SU-DHL-6 (cell line): Measurements from ENCODE around the gene TSTD1.

Source experiments
- H2AFZ ChIP-seq: fragments of 200-600 bp; sonication (generic); 2 replicates; pipeline ENCODE4 v1.6.1; 2014; ENCODE audit warnings: low read depth, mild to moderate bottlenecking, moderate library complexity, mixed read lengths, antibody characterized with exemption, low read length; ENCODE audit not compliant: severe bottlenecking
- H3F3A ChIP-seq: fragments of 200-600 bp; shearing (Covaris generic); 2 replicates; pipeline ENCODE4 v1.6.0; 2016; ENCODE audit warnings: antibody characterized with exemption, mild to moderate bottlenecking; ENCODE audit not compliant: insufficient read depth
- H3K27ac ChIP-seq: fragments of 200-600 bp; sonication (generic); 2 replicates; pipeline ENCODE4 v1.5.1; 2016; ENCODE audit warnings: low read depth, mild to moderate bottlenecking, low read length, moderate library complexity, mixed read lengths
- H3K27me3 ChIP-seq: fragments of 200-600 bp; sonication (generic), shearing (Covaris generic); 2 replicates; pipeline ENCODE4 v1.6.0; 2014; ENCODE audit warnings: mild to moderate bottlenecking, low read length
- H3K36me3 ChIP-seq: fragments of 200-600 bp; sonication (generic); 2 replicates; pipeline ENCODE4 v1.6.1; 2014; ENCODE audit warnings: mild to moderate bottlenecking, low read length, mixed read lengths
- H3K4me2 ChIP-seq: fragments of 300-600, 200-600 bp; shearing (Covaris generic), sonication (generic); 2 replicates; pipeline ENCODE4 v1.6.0; 2014; ENCODE audit warnings: low read length, low read depth, mild to moderate bottlenecking; ENCODE audit not compliant: poor library complexity, severe bottlenecking
- H3K4me3 ChIP-seq: fragments of 200-600 bp; sonication (generic); 2 replicates; pipeline ENCODE4 v1.5.1; 2014; ENCODE audit warnings: antibody characterized with exemption, low read length, mild to moderate bottlenecking, mixed read lengths; ENCODE audit not compliant: insufficient read depth, poor library complexity, severe bottlenecking
- H3K79me2 ChIP-seq: fragments of 200-600 bp; sonication (generic); 2 replicates; pipeline ENCODE4 v1.6.1; 2014; ENCODE audit warnings: mild to moderate bottlenecking, low read length, moderate library complexity; ENCODE audit not compliant: insufficient read depth
- H3K9ac ChIP-seq: fragments of 200-600 bp; sonication (generic); 2 replicates; pipeline ENCODE4 v1.7.0; 2014; ENCODE audit warnings: mild to moderate bottlenecking, low read length
- H3K9me2 ChIP-seq: fragments of 200-600 bp; sonication (generic); replicated peaks from 2 replicates; pipeline ENCODE4 v1.6.1; 2014; ENCODE audit warnings: low read length; ENCODE audit not compliant: insufficient read depth
- H3K9me3 ChIP-seq: fragments of 200-600 bp; sonication (generic); 2 replicates; pipeline ENCODE4 v1.6.1; 2014; ENCODE audit warnings: low read length, mixed read lengths; ENCODE audit not compliant: insufficient read depth
- H4K20me1 ChIP-seq: fragments of 200-600 bp; sonication (generic); 2 replicates; pipeline ENCODE4 v1.6.1; 2014; ENCODE audit warnings: low read depth, mild to moderate bottlenecking, antibody characterized with exemption, low read length, moderate library complexity, mixed read lengths
- EZH2phosphoT487 ChIP-seq: fragments of 200-600 bp; sonication (generic), shearing (Covaris generic); conservative IDR thresholded peaks from 2 replicates; pipeline ENCODE4 v1.6.1; 2018; ENCODE audit warnings: mild to moderate bottlenecking, antibody characterized with exemption, low read length, moderate library complexity, mixed read lengths
- TF ChIP-seq, protein P1 (sequence below): fragments of 200-600 bp; sonication (generic); IDR thresholded peaks from one replicate; pipeline ENCODE4 v1.5.1; 2017; ENCODE audit warnings: antibody characterized with exemption, mild to moderate bottlenecking, low read length, moderate library complexity; ENCODE audit not compliant: insufficient read depth, poor library complexity, severe bottlenecking

Gene TSTD1

DNA sequence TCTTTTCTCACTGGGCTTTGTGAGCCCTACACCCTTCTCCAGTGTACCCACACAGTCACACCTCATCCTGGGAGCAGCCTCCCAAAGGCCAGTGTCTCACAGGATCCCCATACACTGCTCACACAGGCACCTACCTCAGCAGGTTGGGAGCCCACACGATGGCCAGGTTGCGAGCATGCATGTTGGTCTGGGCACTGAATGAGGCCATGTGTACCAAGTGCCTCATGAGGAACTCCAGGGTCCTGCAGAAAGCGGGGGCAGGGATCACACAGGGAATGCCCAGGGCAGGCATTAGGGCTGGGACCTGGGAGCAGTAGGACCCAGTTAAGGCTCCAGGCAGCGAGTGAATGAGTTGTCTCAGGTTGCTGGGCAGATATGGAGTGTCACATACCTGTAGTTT is 15.5 kb upstream of the TSTD1 start:
- Histone ChIP-seq H3K27ac (no peak overlapping the region), H4K20me1 (no peaks in the 10 kb centered on the region), H3K9ac (no peak overlapping the region), H3K36me3 (no peaks in the 10 kb centered on the region; the same call in 1 of the 2 replicates), H3K9me3 (no peaks in the 10 kb centered on the region), H2AFZ (no peak overlapping the region), H3K27me3 (no peaks in the 10 kb centered on the region), H3K79me2 (no peaks in the 10 kb centered on the region), H3F3A (no peaks in the 10 kb centered on the region), H3K9me2 (no peaks in the 10 kb centered on the region), H3K4me3 (no peak overlapping the region), H3K4me2 (no peak overlapping the region)
- no peak for TF ChIP-seq EZH2phosphoT487
- TF ChIP-seq, protein P1, sequence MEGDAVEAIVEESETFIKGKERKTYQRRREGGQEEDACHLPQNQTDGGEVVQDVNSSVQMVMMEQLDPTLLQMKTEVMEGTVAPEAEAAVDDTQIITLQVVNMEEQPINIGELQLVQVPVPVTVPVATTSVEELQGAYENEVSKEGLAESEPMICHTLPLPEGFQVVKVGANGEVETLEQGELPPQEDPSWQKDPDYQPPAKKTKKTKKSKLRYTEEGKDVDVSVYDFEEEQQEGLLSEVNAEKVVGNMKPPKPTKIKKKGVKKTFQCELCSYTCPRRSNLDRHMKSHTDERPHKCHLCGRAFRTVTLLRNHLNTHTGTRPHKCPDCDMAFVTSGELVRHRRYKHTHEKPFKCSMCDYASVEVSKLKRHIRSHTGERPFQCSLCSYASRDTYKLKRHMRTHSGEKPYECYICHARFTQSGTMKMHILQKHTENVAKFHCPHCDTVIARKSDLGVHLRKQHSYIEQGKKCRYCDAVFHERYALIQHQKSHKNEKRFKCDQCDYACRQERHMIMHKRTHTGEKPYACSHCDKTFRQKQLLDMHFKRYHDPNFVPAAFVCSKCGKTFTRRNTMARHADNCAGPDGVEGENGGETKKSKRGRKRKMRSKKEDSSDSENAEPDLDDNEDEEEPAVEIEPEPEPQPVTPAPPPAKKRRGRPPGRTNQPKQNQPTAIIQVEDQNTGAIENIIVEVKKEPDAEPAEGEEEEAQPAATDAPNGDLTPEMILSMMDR = no peak

DNA sequence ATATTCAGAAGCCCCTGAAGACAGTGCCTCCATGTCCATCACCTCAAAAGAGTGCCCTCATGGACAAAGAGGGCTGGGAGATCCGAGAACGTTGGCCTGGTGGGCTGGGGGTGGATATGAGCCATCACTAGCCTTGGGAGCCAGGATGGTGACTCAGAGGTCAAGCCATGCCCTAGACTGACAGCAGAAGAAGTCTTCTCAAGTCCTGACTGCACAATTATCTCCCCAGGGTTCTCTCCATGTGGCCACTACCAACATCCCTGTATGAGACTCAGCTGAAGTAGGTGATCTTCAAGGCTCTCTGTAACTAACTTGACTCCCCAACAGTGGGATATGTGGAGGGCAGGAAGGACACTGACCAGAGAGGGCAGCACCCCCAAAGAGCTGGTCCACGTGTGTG is 14.1 kb upstream of the TSTD1 start:
- Histone ChIP-seq H3K79me2 (no peaks in the 10 kb centered on the region), H3K4me2 (no peak overlapping the region), H3F3A (0 out of 2 replicates have a peak, but pooled peaks cover 6% of the 10 kb centered on the region), H4K20me1 (no peaks in the 10 kb centered on the region), H3K9ac (no peak overlapping the region), H2AFZ (no peak overlapping the region), H3K9me2 (no peaks in the 10 kb centered on the region), H3K27ac (no peak overlapping the region), H3K27me3 (no peaks in the 10 kb centered on the region), H3K9me3 (no peaks in the 10 kb centered on the region), H3K36me3 (no peaks in the 10 kb centered on the region; the same call in 1 of the 2 replicates), H3K4me3 (no peak overlapping the region)
- TF ChIP-seq, protein P1 = no peak
- no peak for TF ChIP-seq EZH2phosphoT487

DNA sequence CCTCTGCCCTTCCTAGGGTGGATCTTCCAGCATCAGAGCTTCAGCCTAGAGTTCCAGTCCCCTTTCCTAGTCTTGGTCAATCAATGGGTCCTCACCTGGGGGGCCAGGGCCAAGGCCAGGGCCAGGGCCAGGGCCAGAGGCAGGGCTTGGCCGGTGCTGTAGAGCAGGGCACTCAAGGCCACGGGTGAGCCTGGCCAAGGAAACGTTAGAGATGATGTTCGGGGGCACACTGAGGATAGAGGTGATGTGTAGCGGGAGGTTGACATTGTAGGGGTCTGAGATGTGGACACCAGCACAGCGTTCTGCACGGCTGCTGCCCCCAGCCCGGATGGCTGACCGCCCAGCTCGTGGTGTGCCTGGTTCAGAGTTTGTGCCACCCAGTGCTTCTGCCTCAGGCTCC is 12.5 kb upstream of the TSTD1 start:
- H3K4me3 ChIP-seq = no peak overlapping the region
- no peak for TF ChIP-seq EZH2phosphoT487
- TF ChIP-seq, protein P1 = no peak
- H3K9me3 ChIP-seq = no peaks in the 10 kb centered on the region
- no peak overlapping the region for H3K9ac ChIP-seq
- H2AFZ ChIP-seq = no peak overlapping the region
- no peak overlapping the region for H3K27ac ChIP-seq
- no peaks in the 10 kb centered on the region; the same call in 1 of the 2 replicates for H3K36me3 ChIP-seq
- no peaks in the 10 kb centered on the region for H3K79me2 ChIP-seq
- H3K9me2 ChIP-seq = no peaks in the 10 kb centered on the region
- H3K27me3 ChIP-seq = no peaks in the 10 kb centered on the region
- no peaks in the 10 kb centered on the region for H4K20me1 ChIP-seq
- no peak overlapping the region for H3K4me2 ChIP-seq
- peaks cover 21% of the 10 kb centered on the region for H3F3A ChIP-seq
